CD4-positive, alpha-beta T cell treated with Interleukin-6 at 100 ng/mL for 8 hours (primary cell): ENCODE measurements around the gene HRH2.
A peak's percentile ranks its signal among the peaks of the same experiment; 100 is the strongest.
"Not testable (repeated sequence)": the region's sequence is repeated elsewhere in the genome, so short reads cannot be mapped to it uniquely, and the experiment has no call there.

Experiments
- DNase-seq: peaks from one replicate; pipeline ENCODE4 v3.0.0-alpha.2; 2020; ENCODE audit warnings: mixed read lengths, low spot score

The HRH2 gene

GRCh38 chr5:175657593-175658271 lies at the start of gene HRH2:
TSS of gene HRH2 (plus strand) at chr5:175658071. CDS start at chr5:175683234, 25,163 bp downstream.
- peak; percentile 41 for DNase-seq

- no peak for DNase-seq
Measured at GRCh38 chr5:175609526-175609925, 48.3 kb upstream of the HRH2 start.

- no peak for DNase-seq
Measured at GRCh38 chr5:175610381-175610780, 47.5 kb upstream of the HRH2 start.

GRCh38 chr5:175610898-175611297 lies 47.0 kb upstream of the HRH2 start:
- DNase-seq: no peak

GRCh38 chr5:175614223-175614815 lies 43.6 kb upstream of the HRH2 start:
- DNase-seq: no peak

GRCh38 chr5:175614861-175615260 lies 43.0 kb upstream of the HRH2 start:
- no peak for DNase-seq

- no peak for DNase-seq
Measured at GRCh38 chr5:175616083-175616482, 41.8 kb upstream of the HRH2 start.

GRCh38 chr5:175616527-175616926 lies 41.3 kb upstream of the HRH2 start:
- DNase-seq: not testable (repeated sequence)

- DNase-seq: no peak
Measured at GRCh38 chr5:175617447-175617846, 40.4 kb upstream of the HRH2 start.

- no peak for DNase-seq
Measured at GRCh38 chr5:175620527-175620926, 37.3 kb upstream of the HRH2 start.

GRCh38 chr5:175621971-175622370 lies 35.9 kb upstream of the HRH2 start:
- DNase-seq: no peak

GRCh38 chr5:175623088-175623487 lies 34.8 kb upstream of the HRH2 start:
- no peak for DNase-seq

GRCh38 chr5:175624316-175624715 lies 33.6 kb upstream of the HRH2 start:
- DNase-seq: no peak

GRCh38 chr5:175627005-175627404 lies 30.9 kb upstream of the HRH2 start:
- DNase-seq: no peak

GRCh38 chr5:175627739-175628138 lies 30.1 kb upstream of the HRH2 start:
- DNase-seq: no peak

GRCh38 chr5:175628668-175629067 lies 29.2 kb upstream of the HRH2 start:
- DNase-seq: no peak

GRCh38 chr5:175629261-175629660 lies 28.6 kb upstream of the HRH2 start:
- no peak for DNase-seq

GRCh38 chr5:175629793-175630192 lies 28.1 kb upstream of the HRH2 start:
- DNase-seq: no peak

- DNase-seq: no peak
Measured at GRCh38 chr5:175635854-175636584, 21.9 kb upstream of the HRH2 start.

GRCh38 chr5:175638305-175638704 lies 19.6 kb upstream of the HRH2 start:
- DNase-seq: no peak

GRCh38 chr5:175640106-175640775 lies 17.6 kb upstream of the HRH2 start:
- peak; percentile 17 for DNase-seq

- no peak for DNase-seq
Measured at GRCh38 chr5:175642998-175643397, 14.9 kb upstream of the HRH2 start.

- DNase-seq: no peak
Measured at GRCh38 chr5:175646251-175646650, 11.6 kb upstream of the HRH2 start.
